GM21528 (cell line): ENCODE results near the gene PPM1B.
"Not testable (repeated sequence)": the region's sequence is repeated elsewhere in the genome, so short reads cannot be mapped to it uniquely, and the experiment has no call there.

Experiments
- ATAC-seq: cut with Tn5 transposase; IDR thresholded peaks from one replicate; pipeline ENCODE4 v1.9.1; 2021; ENCODE audit warnings: mild to moderate bottlenecking, moderate library complexity; ENCODE audit not compliant: unreplicated experiment, low FRiP score

Gene PPM1B

DNA sequence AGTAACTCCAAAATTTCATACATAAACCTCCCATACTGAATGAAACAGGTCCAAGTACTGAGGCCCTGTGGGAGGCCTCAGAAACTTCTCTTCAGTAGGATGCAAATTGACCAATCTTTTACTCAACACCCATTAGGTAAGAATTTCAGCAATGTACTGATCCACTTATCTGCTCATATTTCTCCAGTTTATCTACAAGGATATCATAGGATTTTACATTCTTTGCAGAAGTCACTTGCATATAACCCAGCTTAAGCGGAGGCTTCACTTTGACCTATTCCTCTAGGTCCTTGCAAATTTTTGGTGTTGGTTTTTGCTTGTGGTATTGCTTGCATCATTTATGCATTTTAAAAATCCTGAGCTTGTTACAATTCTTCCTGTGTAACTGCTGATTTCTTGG, 77.8 kb downstream of the PPM1B start:
- no peak for ATAC-seq

DNA sequence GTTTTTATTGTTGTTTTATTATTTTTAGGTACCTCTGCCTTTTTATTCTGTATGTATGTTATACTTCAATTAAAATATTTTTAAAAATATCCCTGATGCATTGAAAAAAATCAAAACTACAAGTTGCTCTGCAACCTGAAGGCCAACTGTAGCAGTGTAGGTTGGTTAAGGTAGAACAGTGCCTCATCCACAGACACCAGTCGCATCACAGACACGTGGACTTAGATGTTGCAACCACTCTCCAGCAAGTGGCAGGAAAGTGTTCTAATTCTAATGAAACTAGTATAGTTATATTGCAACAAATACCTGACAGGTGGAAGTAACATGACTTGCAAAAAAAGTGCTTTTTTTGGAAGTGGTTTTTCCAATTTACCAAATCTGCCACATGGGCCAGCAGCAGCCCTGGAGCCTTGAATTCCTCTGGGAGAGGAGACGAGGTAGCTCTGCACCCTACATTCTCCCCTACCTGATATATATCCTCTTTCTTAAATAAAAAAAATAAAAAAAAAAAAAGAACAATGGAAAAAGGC, 78.2 kb downstream of the PPM1B start:
- no peak for ATAC-seq

DNA sequence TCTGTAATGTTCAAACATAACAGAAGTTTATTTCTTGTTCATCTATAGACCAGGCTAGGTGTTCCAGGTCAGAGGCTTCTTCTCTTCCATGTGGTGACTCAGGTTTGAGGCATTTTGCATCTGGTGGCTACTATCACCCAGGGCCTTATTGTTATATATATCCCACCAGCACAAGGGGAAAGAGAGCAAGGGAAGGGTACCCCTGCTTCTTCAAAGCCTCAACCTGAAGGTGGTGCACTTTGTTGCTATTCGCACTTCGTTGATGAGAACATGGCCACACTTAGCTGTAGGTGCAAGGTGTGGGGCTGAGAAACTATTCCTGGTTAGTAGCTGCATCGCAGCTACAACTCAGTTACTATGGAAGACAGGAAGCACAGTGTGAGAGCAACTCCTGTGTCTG, 79.2 kb downstream of the PPM1B start:
- no peak for ATAC-seq

- ATAC-seq: not testable (repeated sequence)
Observed at GRCh38 chr2:44249269-44249668, 80.6 kb downstream of the PPM1B start.

- ATAC-seq: no peak
Observed at GRCh38 chr2:44250376-44250775, 81.7 kb downstream of the PPM1B start.

DNA sequence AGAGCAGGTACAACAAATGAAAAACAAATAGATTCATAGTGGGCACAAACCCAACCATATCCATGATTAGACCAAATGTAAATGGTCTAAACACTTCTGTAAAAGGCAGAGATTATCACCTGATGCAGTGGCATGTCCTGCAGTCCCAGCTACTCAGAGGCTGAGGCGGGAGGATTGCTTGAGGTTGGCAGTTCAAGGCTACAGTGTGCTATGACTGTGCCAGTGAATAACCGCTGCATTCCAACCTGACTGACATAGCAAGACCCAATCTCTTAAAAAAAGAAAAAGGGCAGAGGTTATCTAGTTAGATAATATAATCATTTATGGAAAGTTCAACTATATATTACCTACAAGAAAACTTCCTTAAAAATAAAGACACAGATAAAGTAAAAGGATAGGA, 85.3 kb downstream of the PPM1B start:
- no peak for ATAC-seq

- not testable (repeated sequence) for ATAC-seq
Observed at GRCh38 chr2:44255704-44256103, 87.0 kb downstream of the PPM1B start.

- not testable (repeated sequence) for ATAC-seq
Observed at GRCh38 chr2:44257802-44258201, 89.1 kb downstream of the PPM1B start.

- ATAC-seq: no peak
Observed at GRCh38 chr2:44267269-44267795, 98.7 kb downstream of the PPM1B start.

GRCh38 chr2:44267796-44268648, 99.3 kb downstream of the PPM1B start:
- no peak for ATAC-seq

DNA sequence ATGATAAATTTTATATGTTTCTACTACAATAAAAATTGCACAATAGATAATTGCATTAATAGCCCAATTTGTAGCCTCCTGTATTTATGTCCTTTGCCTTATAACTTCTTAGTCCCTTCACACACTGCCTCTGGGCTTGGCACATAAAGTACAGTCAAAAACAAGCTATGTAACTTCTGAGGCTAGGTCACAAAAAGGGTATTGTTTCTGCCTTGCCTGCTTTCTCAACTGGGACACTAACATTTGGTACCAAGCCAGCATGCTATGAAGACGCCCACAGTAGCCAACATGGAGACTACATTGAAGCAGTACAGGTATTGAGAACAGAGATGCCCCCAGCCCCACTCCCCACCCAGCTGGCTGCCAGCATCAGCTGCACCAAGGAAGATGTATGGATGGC, 101.2 kb downstream of the PPM1B start:
- no peak for ATAC-seq

DNA sequence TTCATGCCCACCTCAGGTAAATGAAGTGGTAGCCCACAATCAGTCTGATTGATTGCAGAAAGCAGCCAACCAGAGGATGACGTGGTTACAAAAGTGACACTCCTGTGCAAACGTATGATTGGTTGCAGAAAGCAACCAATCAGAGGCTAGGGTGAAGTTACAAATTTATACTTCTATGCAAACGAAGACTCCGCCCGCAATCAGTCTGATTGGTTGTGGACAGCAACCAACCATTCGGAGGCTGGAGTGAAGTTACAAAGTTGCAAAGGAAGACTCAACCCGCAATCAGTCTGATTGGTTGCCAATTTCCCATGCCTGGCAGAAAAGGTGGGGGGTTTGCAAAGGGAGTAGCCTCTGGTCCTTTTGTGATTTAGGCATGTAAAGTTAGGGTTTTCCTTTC, 102.6 kb downstream of the PPM1B start:
- ATAC-seq: no peak

GRCh38 chr2:44273076-44273475, 104.4 kb downstream of the PPM1B start:
- ATAC-seq: no peak

GRCh38 chr2:44273596-44273995, 104.9 kb downstream of the PPM1B start:
- ATAC-seq: no peak

DNA sequence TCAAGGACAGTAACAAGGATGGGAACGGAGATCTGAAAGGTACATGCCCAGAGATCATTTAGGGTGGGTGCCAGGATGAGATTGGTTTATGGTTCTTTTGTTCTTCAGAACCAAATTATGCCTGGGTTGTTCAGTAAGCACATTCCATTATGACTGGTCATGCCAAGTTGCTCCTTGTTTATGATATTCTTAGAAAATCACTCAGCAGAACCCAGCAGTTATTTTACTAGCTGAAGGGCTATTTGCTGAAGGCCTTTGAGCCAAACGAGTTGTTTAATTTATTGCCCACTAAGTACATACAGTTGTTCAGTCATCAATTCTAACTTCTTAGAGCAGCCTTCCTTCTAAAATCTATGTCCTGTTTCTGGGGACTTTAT, 107.2 kb downstream of the PPM1B start:
- no peak for ATAC-seq

DNA sequence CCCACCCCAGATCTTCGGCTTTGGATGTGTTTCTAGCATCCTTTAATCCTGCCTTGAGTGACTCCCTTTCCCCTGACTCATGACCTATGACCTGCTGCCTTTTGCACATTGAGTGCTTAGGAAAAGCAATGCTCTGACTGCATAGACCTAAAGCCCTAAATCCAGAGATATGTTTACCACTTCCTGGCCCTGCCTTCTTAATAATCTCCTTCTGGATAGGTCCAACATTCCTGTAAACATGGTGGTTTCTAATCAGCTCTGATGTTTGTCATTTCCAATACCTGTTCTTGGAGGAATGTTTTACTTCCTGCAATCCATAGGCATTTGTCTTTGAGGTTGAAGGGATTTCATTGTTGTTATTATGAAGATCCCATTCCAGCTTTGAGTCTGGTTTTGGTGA, 108.9 kb downstream of the PPM1B start:
- no peak for ATAC-seq

- ATAC-seq: no peak
Observed at GRCh38 chr2:44280869-44281268, 112.2 kb downstream of the PPM1B start.
